SK-N-DZ (cell line): ENCODE data around the gene EFCAB6.

Source experiments
- DNase-seq: peaks from one replicate; pipeline ENCODE4 v3.0.0-alpha.2; 2015; ENCODE audit warnings: low spot score

Gene EFCAB6

DNA sequence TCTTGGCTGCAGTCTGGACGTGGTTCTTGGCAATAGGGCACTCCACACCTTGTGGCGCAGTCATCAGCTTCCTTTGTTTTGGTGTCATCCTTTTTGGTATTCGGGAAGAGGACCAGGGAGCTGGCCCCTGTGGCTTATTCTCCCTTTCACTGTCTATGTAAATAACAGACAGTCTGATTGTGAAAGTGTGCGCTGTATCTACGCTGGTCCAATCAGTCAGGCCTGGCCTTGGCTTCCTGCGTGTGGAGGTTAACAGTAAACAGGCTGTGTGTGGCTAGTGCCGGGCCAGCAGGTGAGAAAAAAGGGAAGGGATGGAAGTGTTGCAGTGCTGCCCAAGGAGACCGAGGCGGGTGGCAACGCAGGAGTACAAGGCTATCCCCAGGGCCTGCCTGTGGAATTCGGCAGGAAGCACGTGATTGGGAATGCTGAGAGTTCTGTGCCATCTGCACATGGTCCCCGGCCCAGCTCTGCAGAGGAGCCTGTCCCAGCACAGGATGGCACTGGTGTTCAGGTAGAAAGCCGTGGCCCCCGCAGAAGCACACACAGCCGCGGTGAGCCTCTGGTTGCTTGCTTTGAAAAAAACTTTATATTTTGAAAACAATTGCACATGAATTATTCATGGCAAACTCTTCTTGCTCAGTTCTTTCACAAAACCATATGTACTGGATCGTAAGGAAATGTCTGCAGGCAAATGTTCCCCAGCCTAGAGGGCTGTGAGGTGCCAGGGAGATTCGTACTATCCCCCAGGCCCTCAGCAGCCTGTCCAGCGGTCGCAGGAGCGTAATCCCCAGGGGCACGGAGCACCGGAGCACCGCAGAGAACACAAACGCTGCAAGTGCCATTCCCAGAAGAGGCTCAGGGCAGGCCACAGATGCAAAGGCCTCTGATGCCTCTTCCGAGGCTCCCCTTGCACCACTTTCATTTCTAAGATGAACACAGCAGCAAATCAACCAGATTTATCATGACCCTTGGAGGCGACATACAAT lies 174.5 kb downstream of the EFCAB6 start:
- no peak for DNase-seq

DNA sequence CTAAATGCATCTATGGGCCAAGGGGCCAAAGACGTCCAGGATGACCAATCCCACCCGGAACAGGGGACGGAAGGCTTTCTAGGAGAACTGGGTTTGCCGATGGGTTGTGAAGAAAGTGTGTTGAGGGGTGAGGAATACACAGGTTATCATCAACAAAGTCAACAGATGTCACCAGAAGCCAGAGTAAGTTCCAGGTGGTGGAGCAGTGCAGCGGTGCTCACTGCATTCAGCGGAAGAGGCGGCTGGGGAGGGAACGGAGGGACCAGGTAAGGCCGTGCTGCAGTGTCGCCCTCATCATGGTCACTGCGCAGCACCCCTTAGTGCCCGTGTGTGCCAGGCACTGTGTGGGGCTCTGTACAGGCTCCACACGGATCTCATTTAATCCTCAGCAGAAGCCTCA lies 176.0 kb downstream of the EFCAB6 start:
- DNase-seq = no peak

DNA sequence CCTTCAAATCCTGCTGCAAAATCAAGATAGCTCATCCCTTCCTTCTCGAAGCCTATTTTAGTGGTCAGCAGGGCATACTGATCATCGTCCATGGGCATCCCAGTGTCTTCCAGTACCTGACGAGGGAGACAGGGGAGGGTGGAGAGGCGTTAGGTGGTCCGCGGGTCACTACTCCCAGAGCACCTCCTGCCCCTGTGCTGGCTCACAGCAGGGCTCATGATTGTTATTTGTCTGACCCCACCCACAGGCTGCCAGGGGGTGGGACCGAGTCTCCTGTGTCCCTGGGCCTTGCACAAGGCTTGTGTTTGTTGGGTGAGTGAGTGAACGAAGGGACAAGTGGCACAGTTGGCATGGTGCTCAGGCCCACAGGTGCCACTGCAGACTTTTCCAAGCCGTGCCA lies 177.0 kb downstream of the EFCAB6 start:
- DNase-seq = no peak

- no peak for DNase-seq
Observed at GRCh38 chr22:43634316-43634715, 177.8 kb downstream of the EFCAB6 start.

- DNase-seq = no peak
Observed at GRCh38 chr22:43633631-43634285, 178.3 kb downstream of the EFCAB6 start.

DNA sequence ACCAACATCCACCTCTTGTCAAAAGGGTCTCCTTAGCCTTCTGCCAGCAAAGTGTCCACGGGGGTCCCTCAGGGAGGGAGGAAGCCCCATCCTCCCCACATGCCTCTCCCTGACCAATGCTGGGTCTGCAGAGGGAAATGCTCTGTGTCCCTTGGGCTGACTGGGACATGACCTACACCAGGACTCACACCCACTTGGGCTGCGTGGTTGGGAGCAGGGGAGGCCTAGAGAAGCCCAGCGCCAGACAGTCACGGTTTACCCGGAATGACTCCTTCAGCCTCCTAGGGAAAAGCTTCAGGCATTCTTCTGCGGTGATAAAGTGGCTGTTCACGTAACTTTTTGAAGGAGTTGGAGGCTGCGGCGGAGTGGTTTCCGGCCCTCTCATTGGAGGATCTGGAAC lies 180.3 kb downstream of the EFCAB6 start:
- DNase-seq = no peak

DNA sequence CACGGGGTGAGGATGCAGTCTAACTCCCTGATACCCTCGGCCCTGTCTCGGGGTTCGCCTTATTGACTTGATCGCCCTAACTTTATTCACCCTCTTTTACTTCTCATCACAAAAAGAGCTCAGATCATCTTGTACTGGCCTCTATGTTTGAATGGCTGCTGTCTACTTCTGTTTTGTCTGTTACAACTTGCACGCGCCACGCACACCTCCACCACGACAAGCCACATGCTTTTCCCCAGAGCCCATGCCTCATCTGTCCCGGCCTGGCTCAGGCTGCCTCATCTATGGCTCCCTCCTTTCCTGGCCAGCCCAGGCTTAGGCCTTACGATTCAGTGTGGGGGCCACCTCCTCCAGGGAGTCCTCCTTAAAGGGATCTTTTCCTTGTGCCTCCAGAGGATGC lies 180.9 kb downstream of the EFCAB6 start:
- DNase-seq = no peak

DNA sequence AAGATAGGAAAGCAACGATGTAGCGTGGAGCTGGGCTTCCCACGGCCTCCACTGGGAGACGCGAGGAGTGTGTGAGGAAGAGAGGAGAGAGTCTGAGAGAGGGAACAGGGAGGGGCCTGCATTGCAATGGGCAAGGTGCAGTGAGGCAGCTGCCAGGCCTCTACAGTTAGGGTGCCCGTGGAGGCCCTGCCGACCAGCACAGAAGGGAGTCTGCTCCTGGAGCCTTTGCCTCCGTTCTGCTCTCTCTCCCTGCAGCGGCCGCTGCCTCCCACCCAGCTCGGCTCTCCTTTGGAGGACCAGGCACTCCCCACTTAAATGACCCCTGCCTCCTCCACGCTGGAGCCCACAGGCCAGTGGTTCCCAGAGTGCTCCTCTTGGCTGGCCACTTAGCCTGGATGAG lies 181.7 kb downstream of the EFCAB6 start:
- DNase-seq = no peak

- DNase-seq = no peak
Observed at GRCh38 chr22:43628250-43628649, 183.9 kb downstream of the EFCAB6 start.

GRCh38 chr22:43627485-43628213 lies 184.5 kb downstream of the EFCAB6 start:
- DNase-seq = no peak

DNA sequence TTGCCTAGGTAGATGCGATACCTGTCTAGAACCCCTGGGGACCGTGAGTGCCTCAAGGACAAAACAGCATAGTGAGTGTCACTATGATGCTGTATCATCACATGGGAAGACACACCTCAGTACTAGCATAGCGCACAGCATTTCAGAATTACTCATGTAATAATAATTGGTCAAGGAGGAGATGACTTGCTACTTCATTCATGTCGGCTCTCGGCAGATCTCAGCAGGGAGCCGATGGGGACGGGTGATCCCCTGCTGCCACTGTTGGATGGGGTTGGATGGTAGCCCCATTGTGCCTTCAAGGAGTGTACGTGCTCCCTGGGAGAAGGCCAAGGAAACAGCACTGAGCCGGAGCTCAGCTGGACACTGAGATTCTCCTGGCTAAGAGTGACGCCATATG lies 186.9 kb downstream of the EFCAB6 start:
- DNase-seq = no peak

DNA sequence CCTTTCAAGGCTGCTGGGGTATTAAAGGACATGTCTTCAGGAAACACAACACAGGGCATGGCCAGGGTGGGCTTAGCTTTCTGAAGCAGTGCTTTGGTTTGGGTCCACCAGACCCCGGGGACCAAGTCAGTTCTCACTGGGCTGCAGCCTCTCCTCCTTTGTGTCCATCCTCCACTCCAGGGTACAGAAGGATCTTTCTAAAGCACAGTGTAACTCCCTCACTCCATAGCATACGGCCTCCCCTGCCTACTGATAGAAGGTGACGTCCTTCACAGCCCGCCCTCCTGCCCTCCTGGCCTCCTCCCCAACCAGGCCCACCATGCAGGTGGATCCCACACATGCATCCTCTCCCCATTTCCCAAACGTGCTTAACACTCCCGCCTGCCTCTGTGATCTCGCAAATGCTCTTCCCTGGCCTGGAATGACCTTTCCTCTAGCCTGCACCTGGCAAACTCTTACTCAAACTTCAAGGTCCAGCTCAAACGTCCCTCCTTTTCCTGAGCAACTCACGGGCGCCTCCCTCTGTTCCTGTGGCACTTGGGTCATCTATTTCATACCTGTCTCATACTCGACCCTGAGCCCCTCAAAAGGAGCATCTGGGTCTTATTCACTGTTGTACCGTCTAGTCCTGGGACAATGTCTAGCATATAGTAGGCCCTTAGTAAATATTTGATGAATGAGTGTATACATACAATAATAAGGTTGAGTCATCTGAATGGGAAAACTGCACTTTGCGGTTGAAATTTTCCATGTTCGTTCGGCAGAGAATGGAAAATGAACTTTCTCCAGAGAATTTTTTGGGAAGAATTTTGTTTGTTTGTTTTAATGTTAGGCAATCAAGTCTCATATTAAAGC lies 187.7 kb downstream of the EFCAB6 start:
- DNase-seq = no peak

GRCh38 chr22:43622886-43623285 lies 189.2 kb downstream of the EFCAB6 start:
- DNase-seq = no peak

GRCh38 chr22:43620197-43620596 lies 191.9 kb downstream of the EFCAB6 start:
- DNase-seq = no peak

DNA sequence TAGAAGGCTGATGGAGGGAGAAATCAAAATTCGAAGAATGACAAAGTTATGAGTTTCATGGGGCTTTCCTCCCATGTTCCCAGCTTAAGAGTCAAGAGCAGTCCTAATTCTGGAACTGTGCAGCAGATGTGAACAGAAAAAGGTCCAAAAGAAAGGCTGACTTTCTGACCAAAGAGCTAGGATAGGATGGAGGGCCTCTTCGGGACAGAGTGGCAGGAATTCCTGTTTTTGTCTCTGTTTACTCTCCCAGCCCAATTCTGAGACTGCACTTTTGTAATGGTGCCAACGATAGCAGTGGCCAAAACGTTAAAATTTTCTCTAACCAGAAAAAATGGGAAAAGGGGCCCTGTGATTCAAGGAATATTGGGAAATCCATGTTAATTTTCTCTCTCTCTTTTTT lies 193.6 kb downstream of the EFCAB6 start:
- no peak for DNase-seq

GRCh38 chr22:43616645-43617044 lies 195.5 kb downstream of the EFCAB6 start:
- DNase-seq = no peak

DNA sequence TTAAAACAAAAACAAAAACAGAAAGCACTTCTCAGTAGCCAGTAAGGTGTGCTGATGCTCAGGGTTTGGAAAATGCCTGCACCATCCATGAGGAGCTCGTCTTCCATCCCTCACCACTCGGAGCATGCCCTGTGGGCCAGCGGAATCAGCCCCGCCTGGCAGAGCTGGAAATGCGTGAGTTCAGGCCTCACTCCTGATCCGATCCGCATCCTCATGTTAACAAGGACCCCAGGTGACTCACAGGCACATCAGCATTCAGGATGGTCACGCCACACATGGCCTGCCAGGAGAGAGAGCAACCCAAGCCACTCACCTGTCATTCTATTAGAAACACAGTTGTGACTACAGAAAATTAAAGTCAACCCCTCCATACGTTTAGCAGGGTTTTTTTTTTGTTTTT lies 211.8 kb downstream of the EFCAB6 start:
- DNase-seq = no peak

DNA sequence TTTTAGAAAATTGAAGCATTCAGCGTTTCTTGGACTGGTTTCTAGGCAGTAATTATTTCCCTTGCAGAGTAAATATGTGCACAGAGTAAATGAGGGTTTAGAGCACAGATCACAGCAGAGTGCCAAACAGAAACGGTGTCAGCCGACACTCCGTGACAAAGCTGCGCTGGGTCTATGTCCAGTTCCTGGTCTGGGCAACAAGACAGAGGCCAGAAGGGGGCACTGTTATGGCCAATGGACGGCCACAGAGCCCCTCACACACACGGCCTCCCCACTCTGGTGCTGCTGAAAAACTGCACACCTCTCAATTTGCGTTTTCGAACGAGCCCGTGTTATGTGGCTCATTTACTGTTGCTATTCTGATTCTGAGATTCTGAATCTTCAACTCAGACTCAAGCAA lies 219.6 kb downstream of the EFCAB6 start:
- DNase-seq = no peak

- DNase-seq = no peak
Observed at GRCh38 chr22:43591380-43591779, 220.7 kb downstream of the EFCAB6 start.

DNA sequence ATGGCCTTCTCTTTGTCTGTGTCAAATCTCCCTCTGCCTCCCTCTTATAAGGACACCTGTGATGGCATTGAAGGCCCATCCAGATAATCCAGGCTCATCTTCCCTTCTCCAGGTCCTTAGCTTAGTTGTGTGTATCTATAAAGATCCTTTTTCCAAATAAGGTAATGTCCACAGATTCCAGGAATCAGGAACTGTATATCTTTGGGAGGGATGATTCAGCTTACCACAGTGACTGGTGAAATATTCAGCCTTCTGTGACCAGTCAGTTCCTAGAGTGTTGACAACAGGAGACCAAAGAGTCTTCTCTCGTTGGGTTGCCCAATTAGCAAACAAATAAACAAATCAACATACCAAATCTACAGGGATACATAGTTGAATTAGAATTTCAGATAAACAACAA lies 224.5 kb downstream of the EFCAB6 start:
- DNase-seq = no peak

- DNase-seq = no peak
Observed at GRCh38 chr22:43583501-43583900, 228.6 kb downstream of the EFCAB6 start.
